Glutamatergic neuron (in vitro differentiated cells): ENCODE results near the gene LBX1. TPM values are rescaled to one million over a fixed set of nuclear protein-coding genes. Genes with fewer than 3 reads are reported as not detected.
A peak's percentile ranks its signal among the peaks of the same experiment; 100 is the strongest.

Experiments used
- DNase-seq: peaks from one replicate; pipeline ENCODE4 v3.0.0; 2022
- H3K27ac Mint-ChIP-seq: one replicate; pipeline ENCODE4 v1.8.0; 2020; ENCODE audit warnings: mild to moderate bottlenecking, mixed read lengths, inconsistent platforms; ENCODE audit not compliant: unreplicated experiment
- H3K27me3 Mint-ChIP-seq: one replicate; pipeline ENCODE4 v1.8.0; 2020; ENCODE audit warnings: mild to moderate bottlenecking, moderate library complexity, mixed read lengths, inconsistent platforms; ENCODE audit not compliant: unreplicated experiment
- H3K36me3 Mint-ChIP-seq: one replicate; pipeline ENCODE4 v1.8.0; 2020; ENCODE audit warnings: mild to moderate bottlenecking, mixed read lengths, inconsistent platforms; ENCODE audit not compliant: unreplicated experiment
- H3K4me1 Mint-ChIP-seq: one replicate; pipeline ENCODE4 v1.8.0; 2020; ENCODE audit warnings: mild to moderate bottlenecking, low read depth, mixed read lengths, inconsistent platforms; ENCODE audit not compliant: unreplicated experiment
- H3K4me3 Mint-ChIP-seq: one replicate; pipeline ENCODE4 v1.8.0; 2020; ENCODE audit warnings: mild to moderate bottlenecking, mixed read lengths, inconsistent platforms; ENCODE audit not compliant: unreplicated experiment
- H3K9me3 Mint-ChIP-seq: one replicate; pipeline ENCODE4 v1.8.0; 2020; ENCODE audit warnings: mild to moderate bottlenecking, moderate library complexity, mixed read lengths, inconsistent platforms; ENCODE audit not compliant: unreplicated experiment
- CTCF ChIP-seq: fragments of 200-600 bp; sonication (generic); IDR thresholded peaks from one replicate; pipeline ENCODE4 v1.5.0; 2021; ENCODE audit not compliant: partially characterized antibody, unreplicated experiment
- total RNA-seq: library from RNA; stranded (reverse); fragmentation: NEBNext Ultra II Directional; extraction: Animal tissue kit (Norgen Biotek cat#: 25700); gene quantifications from one replicate; pipeline ENCODE4 v1.2.1, GENCODE V29; 2021; ENCODE audit not compliant: unreplicated experiment

LBX1 gene
- total RNA-seq, 1 donor from 2014 or later: not detected

- no peak for DNase-seq
- Mint-ChIP-seq H3K4me3 (peak overlapping the region; percentile 1), H3K27me3 (peaks cover 10% of the 10 kb centered on the region), H3K36me3 (peaks cover 4% of the 10 kb centered on the region), H3K9me3 (peaks cover 2% of the 10 kb centered on the region), H3K27ac (peak overlapping the region; percentile 39), H3K4me1 (peaks cover 12% of the 10 kb centered on the region)
- no peak for TF ChIP-seq CTCF
These were observed 15.2 kb upstream of the LBX1 start for GRCh38 chr10:101244321-101245050.

GRCh38 chr10:101241840-101242707, 12.8 kb upstream of the LBX1 start:
- no peak for DNase-seq
- no peak for TF ChIP-seq CTCF
- Mint-ChIP-seq H3K9me3 (peaks cover 6% of the 10 kb centered on the region), H3K36me3 (peaks cover 4% of the 10 kb centered on the region), H3K27ac (no peak overlapping the region), H3K4me1 (peaks cover 13% of the 10 kb centered on the region), H3K4me3 (no peak overlapping the region), H3K27me3 (peaks cover 17% of the 10 kb centered on the region)

GRCh38 chr10:101238732-101239105, 9.5 kb upstream of the LBX1 start:
- H3K27me3 Mint-ChIP-seq: peaks cover 30% of the 10 kb centered on the region
- peaks cover 5% of the 10 kb centered on the region for H3K4me1 Mint-ChIP-seq
- DNase-seq: peak; percentile 74
- H3K4me3 Mint-ChIP-seq: no peak overlapping the region
- H3K9me3 Mint-ChIP-seq: peaks cover 6% of the 10 kb centered on the region
- no peak overlapping the region for H3K27ac Mint-ChIP-seq
- peak; percentile 69 for TF ChIP-seq CTCF
- H3K36me3 Mint-ChIP-seq: no peaks in the 10 kb centered on the region

GRCh38 chr10:101237982-101238731, 8.9 kb upstream of the LBX1 start:
- H3K27ac Mint-ChIP-seq: no peak overlapping the region
- peaks cover 5% of the 10 kb centered on the region for H3K4me1 Mint-ChIP-seq
- peaks cover 6% of the 10 kb centered on the region for H3K9me3 Mint-ChIP-seq
- no peaks in the 10 kb centered on the region for H3K36me3 Mint-ChIP-seq
- H3K4me3 Mint-ChIP-seq: no peak overlapping the region
- no peak for TF ChIP-seq CTCF
- DNase-seq: no peak
- H3K27me3 Mint-ChIP-seq: peaks cover 34% of the 10 kb centered on the region
